Left renal cortex interstitium (tissue), 4 donors: ENCODE measurements around the gene BICRAL. TPM values are rescaled to one million over a fixed set of nuclear protein-coding genes. Genes with fewer than 3 reads are reported as not detected.
"Not testable (repeated sequence)": the region's sequence is repeated elsewhere in the genome, so short reads cannot be mapped to it uniquely, and the experiment has no call there.

Experiments used
- DNase-seq, 4 donors: peaks; one replicate each; pipeline ENCODE4 v3.0.0-alpha.2; 2013; ENCODE audit warnings: low read depth in 4 of 4, low spot score in 2 of 4, missing footprints in 1 of 4
- polyA plus RNA-seq, 4 donors: library from polyadenylated mRNA; unstranded; fragments of 120-200 nt; gene quantifications; one replicate each; pipeline ENCODE4 v1.2.1, GENCODE V29; 2013; ENCODE audit not compliant: insufficient read length in 4 of 4

The BICRAL gene
- polyA plus RNA-seq, 4 donors = 13.3 to 16.5 (median 15.8) TPM

DNA sequence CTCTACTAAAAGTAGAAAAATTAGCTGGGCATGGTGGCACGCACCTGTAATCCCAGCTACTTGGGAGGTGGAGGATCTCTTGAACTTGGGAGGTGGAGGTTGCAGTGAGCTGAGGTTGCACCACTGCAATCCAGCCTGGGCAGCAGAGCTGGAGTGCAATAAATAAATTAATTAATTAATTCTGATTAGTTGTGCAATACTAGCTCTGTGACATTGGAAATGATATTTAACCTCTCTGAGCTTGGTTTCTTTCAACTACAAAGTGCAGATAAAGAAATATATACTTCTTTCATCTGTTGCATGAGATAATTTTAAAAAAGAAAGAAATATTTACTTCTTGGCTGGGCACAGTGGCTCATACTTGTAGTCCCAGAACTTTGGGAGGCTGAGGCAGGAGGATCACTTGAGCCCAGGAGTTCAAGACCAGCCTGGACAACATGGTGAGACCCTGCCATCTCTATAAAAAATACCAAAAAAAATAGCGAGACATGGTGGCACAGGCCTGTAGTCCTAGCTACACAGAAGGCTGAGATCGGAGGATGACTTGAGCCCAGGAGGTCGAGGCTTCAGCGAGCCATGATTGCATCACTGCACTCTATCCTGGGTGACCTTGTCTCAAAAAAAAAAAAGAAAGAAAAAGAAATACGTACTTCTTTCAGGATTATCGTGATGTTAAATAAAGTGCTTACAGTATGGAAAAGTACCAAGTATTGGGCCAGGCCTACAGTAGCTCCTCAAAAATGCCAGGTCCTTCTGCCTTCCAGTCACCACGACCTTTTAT, 20.4 kb upstream of the BICRAL start:
- DNase-seq = no peak

DNA sequence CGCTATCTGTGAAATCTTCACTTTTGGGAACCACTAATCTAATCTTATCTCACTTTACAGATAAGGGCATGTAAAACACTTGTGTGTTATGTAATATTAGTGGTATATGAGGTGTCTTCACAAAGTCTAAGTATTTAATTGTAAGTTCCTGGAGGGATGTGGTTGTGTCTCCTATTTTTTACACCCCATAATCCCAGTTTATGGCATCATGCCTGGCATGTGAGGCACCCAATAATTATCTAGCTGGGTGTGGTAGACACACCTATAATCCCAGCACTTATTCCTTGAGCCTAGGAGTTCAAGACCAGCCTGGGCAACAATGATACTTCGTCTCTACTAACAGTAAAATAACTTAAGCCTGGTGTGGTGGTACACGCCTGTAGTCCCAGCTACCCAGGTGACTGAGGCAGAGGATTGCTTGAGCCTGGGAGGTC, 19.4 kb upstream of the BICRAL start:
- no peak for DNase-seq

DNA sequence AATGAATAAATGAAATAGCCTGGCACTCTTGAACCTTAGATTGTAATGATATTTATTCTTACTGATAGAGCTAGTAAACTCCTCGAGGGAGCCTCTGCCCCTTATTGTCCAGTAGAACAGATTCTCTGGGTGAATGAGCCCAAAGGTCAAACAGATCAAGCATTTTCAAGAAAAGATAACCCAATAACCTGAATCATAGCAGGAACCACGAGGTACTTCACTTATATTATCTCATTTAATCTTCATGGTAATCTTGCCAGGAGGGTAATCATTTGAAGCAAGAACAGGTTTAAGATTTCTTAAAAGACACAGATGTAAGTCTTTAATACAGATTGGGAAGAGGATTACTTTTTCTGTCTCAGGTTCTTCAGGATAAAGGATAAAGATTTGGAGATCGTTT, 18.9 kb upstream of the BICRAL start:
- DNase-seq = no peak

DNA sequence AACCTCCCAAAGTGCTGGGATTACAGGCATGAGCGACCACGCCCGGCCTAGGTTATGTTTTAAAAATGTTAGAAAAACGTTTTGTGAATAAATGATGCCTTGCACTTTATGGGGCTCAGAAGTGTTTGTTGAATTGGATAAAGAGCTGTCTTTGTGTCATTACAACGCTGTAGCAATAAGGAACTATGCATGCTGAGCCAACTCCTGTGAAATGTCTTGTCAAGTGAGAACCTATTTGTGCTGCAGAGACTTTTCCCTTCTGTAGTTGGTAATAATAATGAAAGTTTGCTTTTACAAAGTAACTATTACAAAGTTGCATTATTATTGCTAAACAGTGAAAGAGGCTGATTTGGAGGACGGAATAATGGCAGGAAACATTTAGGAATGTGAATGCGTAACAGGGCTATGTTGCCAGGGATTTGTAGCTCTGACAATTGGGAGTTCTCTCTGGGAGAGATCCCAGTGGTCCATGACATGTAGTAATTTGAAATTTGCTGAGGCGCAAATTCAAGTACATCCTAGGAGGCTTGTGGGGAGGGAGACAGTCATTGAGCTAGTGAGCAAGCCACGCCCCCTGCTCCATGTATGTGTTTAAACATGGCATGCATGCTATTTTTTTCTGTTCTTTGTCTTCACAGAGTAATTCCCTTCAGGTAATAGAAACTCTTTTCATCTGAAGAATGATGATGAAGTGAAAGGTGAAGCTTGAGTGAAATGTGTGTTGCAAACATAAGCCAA, 16.8 kb upstream of the BICRAL start:
- no peak for DNase-seq

DNA sequence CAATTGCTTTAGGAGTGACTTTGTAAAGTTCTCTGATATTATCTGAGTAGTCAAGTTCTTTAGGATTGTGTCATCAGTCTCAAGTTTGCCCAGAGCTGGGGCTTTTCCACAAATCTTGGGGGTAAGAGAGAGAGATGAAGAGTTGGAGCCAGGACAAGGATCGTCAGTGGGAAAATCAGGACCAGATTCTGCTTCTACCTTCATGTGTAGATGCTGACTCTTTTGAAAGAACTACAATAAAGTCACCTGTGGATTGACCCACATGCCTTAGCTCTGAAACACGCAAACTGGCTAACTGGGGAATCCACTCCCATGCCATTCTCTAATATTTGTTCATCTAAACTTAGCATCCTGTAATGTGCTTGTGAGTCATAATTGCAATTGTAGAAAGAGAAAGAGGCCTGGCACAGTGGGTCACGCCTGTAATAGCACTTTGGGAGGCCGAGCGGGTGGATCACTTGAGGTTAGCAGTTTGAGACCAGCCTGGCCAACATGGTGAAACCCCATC, 15.6 kb upstream of the BICRAL start:
- DNase-seq = no peak

DNA sequence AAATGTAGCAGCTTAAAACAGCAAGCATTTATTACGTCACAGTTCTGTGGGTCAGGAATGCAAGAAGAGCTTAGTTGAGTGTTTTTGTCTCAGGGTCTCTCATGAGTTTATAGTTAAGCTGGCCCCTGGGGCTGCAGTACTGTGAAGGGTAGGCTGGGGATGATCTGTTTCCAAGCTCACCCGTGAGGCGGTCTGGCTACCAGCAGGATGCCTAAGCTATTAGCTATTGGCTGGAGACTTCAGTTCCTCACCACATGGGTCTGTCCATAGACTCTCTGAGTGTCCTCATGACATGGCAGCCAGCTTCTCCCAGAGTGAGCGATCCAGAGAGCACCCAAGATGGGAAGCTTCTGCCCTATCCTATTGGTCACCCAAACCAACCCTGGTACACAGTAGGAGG, 12.8 kb upstream of the BICRAL start:
- DNase-seq = no peak

DNA sequence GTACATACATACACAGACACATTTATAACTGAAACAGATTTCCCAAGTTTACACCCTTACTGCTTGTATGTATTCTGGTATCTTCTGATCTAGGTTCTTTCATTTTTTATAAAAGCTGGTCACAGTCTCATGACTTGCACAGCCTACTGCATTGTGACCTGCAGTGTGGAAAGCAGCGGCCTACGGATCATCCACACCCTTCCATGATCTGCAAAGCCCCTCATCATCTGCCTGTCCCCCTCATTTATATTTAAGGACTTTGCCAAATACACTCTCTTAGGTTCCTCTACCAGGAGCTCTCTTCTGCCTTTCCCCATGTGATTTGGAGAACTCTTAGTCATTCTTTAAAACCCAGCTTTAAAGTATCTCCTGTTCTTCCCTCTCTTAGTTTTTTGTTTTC, 12.0 kb upstream of the BICRAL start:
- DNase-seq = no peak

DNA sequence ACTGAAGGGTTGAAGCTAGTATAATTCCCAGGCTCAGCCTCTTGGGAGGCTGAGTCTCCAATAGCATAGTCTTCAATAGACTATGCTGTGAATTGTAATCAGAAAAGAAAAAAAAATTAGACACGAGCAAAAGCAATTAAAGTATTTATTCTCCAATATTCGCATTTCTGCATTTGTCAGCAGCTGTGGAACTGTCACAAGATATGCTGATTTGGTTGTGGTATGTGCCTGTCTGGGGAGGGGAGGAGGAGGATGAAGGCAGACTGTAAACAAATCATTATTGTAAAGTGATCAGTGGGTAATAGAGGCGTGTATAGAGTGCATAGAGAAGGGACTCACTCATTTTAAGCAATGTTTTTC, 10.1 kb upstream of the BICRAL start:
- DNase-seq = no peak

DNA sequence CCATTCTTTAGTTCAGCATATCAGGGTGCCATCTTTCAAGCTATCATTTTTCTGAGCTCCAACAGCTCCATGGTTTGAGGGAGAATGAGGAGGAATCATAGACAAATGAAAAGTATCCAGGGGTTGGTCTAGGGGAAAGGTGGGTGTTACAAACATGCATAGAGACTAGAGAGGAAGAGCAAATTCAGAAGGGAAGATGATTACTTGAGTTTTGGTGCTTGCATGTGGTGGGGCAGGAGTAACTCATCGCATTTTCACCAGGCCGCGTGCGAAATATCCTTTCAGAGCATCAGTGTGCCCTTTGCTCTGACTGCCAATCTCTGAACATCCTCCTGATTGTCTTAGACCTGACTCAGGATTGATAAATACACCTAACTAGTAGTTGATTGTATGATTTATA, 7.7 kb upstream of the BICRAL start:
- no peak for DNase-seq

DNA sequence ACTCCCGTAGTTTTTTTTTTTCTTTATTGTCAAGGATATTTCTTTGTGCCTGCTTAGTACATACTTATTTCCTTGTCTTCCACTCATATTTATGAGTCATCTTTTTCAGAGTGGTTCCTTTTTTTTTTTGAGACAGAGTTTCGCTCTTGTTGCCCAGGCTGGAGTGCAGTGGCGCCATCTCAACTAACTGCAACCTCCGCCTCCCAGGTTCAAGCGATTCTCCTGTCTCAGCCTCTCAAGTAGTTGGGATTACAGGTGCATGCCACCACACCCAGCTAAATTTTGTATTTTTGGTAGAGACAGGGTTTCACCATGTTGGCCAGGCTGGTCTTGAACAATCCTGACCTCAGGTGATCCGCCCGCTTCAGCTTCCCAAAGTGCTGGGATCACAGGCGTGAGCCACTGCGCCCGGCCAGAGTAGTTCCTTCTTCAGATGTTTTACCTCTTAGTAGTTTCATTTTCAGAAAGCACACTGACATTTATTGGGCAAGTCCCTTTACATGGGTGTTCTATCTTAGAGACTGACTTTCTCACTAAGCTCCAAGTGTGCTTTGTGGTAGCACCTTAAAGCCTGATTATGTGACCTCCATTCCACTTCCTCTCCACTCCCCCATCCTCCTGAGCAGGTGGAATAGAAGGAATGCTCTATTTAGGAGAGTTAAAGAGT, 6.9 kb upstream of the BICRAL start:
- DNase-seq = not testable (repeated sequence)

DNA sequence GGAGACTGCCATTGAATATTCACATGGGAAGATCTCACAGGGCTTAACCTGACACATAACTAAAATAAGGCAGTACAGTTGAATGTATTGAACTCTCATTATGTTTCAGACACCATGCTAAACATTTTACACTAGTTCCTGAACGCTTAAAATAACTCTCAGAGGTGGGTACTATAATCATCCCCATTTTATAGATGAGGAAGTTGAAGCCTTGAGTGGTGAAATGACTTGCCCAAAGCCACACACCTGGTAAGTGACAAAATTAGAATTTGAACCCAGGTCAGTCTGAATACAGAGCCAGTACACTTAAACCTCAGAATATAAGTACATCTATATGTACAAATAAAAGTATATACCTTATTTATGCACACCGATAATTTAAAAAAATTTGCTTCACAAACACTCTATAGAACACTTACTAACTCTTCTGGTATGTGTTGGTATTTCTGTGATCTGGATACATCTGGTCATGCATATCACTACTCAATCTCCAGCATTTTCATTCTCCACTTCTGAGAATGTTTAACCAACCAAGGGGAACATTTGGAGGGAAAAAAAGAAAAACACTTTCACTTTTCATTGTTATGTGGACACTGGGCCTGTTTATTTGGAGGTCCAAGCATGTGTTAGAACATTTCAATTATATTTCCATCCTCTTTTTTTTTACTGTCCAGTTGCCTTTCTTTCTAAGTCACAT, 4.6 kb upstream of the BICRAL start:
- DNase-seq = no peak

DNA sequence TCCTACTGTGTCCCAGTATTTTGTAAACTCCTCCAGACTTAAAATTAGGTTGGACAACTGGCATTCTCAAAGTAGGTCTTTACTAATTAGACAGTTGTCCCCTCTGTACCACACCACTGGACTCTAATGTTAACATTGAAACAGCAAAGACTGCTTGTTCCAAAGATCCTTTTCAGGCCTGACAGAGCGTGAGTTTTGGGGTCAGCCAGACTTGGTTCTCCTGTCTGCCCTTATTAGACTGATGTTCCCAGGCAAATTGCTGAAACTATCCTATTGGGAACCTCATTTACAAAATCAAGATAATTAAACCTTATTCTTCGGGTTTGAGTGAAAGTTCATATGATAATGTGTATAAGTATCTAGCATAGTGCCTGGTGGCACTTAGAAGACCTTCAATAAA, 3.7 kb upstream of the BICRAL start:
- DNase-seq = no peak

DNA sequence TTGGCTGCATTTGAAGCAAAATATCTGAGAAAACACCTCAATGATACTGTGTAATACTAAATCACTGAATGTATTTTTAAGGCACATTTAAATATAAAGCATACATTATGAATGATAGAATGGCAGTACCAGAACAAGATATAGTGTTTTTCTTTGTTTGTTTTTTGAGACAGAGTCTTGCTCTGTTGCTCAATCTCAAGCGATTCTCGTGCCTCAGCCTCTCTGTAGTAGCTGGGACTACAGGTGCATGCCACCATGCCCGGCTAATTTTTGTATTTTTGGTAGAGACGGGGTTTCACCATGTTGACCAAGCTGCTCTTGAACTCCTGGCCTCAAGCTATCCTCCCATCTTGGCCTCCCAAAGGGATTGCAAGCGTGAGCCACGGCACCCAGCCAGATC, 2.3 kb upstream of the BICRAL start:
- DNase-seq = no peak

DNA sequence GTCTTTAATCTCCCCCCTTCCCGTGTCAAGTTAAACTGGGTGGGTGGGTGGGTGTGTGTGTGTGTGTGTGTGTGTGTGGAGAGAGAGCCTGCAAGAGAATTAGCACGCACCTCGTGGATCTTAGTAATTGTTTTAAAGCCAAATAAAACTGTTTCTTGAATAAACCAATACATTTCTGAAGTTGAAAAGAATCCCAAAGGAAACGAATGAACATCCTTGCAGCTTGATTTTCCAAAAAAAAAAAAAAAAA, 381 bp upstream of the BICRAL start:
- DNase-seq = no peak

DNA sequence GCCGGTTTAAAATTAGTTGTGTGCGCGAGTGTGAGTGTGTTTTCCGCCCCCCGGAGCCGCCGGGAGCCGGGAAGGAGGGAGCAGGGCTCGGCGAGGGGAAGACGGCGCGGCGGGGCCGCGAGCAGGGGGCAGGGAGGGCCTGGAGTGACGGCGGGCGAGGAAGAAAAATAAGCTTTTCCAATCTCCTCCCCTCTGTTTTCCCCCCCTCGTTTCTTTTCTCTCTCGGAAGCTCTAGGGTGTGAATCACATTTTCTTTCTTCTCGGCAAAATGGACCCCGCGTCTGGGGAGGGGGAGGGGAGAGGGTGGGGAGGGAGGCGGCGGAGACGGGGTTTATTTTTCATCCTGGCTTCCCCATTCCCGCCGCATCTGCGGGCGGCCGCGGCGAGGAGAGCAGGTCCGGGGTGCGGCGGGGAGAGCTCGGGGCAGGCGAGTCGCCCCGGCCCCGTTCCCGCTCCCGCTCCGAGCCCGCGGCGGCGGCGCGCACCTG, 881 bp downstream of the BICRAL start:
- DNase-seq = peak in 1 of 4 donors; percentile 58

DNA sequence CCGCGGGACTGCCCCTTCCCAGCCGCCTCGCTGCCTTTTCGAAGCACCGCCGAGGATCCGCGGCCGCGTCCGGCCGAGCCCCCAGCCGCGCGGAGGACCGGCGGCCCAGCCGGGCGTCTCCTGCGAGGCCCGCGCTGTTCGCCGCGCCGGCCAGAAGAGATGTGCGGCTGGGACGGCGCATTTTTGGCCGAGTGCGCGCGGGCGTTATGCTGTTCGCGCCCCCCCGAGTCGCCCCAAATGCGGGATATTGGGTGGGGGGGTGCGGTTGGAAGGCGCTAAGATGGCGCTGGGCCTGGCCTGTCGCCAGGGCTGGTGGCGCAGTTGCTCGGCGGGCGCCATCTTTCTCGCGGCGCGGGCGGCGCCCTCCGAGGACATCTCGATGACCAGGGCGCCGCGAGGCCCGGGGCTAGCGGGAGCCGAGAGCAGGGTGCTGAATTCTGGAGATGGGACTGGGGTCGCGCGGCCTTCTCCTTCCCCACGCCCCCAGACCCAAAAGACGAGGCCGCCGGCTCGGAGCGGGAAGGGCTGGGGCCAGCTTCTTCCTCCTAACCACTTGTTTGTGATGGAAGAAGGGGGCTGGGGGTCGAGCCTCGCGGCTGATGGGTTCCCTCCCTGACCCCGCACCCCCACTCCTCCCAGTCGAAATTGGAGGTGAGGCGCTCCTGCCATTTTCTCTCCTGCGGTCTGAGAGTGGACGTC, 1.5 kb downstream of the BICRAL start:
- DNase-seq = peak in 2 of 4 donors; percentile 62 to 68

DNA sequence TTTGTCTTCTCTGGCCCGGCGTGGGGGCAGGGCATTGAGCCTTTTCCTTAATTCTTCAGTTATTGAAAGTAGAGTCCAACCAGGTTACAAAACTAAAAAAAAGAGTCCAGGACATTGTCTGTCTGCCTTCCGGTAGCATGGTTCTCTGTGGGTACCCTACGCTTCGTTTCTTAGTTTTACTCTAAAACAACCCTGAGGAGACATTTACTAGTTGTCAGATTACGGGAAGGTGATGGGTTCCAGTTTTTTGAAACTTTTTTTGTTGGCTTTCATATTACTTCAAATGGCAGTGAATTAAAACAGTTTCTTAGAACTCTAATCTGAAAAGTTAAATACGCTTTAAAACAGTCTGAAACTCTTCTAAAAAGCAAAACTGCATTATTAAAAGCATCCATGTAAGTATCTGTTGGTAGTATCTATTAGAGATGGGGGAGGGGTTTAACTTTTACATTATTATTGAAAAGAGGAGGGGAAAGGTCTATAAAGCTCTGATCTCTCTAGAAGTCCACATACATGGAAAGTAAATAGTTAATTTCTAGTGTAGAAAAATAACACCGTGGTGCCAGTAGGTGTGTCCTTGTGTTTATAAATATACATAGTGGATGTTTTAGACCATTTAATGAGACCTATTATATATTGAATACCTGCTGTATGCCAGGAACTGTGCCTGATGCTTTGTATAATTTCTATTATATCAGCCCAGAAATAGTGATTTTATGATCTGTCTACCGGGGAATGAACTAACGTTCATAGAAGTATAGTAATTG, 2.2 kb downstream of the BICRAL start:
- DNase-seq = peak in 1 of 4 donors; percentile 65

DNA sequence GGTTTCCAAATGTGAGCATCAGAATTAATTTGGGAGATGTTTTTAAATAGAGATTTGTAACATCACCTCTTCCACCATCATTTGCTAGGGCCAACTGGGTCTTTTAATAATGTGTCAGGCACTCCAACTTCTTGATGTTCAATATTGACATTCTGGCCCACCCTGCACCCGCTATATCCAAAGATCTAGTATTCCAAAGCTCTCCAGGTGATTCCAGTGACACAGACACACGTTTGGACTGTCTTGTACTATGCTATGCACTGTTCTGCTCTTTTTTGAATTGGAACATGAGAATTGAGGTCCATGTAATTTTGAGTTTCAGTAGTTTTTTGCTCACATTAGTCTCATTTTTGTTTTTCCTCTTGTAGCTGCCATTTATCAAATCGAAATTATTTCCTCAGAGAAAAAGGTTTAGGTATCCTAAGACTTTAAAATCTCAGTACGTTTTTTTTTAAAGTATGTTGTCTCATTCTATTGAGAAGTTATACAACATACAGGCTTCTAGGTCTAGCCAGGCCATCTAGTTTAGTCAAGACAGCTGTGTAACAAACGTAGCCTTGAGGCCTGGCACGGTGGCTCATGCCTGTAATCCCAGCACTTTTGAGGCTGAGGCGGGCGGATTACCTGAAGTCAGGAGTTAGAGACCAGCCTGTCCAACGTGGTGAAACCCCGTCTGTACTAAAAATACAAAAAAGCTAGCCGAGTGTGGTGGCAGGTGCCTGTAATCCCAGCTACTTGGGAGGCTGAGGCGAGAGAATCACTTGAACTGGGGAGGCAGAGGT, 3.1 kb downstream of the BICRAL start:
- no peak for DNase-seq

DNA sequence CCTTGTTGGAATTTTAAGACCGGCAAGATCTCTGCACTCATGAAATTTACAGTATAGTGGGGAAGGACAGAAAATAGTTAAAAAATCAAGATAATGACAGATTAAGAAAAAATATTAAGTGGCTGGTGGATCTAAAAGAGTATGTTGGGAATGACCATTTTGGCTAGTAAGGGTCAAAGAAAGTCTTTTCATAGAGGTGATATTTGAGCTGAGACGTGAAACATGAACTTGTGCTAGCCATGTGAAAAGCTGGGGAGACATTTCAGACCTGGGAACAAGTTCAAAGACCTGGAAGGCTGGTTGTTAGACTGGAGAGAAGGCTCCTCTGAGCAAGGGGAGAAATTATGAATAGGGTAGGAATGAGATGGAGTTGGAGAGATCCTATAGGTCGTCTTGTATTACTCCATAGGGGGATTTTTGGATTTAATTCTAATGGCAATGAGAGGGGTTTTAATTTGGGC, 4.7 kb downstream of the BICRAL start:
- DNase-seq = no peak
